HG02623 (cell line): ENCODE measurements around the gene AGTRAP.

ENCODE experiments used
- ATAC-seq: cut with Tn5 transposase; IDR thresholded peaks from one replicate; pipeline ENCODE4 v1.9.1; 2021; ENCODE audit warnings: moderate library complexity; ENCODE audit not compliant: unreplicated experiment

Gene AGTRAP

GRCh38 chr1:11797525-11798216 is 61.7 kb downstream of the AGTRAP start:
- no peak for ATAC-seq

GRCh38 chr1:11799099-11799498 is 63.2 kb downstream of the AGTRAP start:
- ATAC-seq, result no peak

GRCh38 chr1:11799896-11800295 is 64.0 kb downstream of the AGTRAP start:
- no peak for ATAC-seq

- no peak for ATAC-seq
These were observed 64.4 kb downstream of the AGTRAP start for GRCh38 chr1:11800391-11800755.
